ENCODE data around the gene TMC6.
"Not testable (repeated sequence)": the region's sequence is repeated elsewhere in the genome, so short reads cannot be mapped to it uniquely, and the experiment has no call there.

The TMC6 gene

DNA sequence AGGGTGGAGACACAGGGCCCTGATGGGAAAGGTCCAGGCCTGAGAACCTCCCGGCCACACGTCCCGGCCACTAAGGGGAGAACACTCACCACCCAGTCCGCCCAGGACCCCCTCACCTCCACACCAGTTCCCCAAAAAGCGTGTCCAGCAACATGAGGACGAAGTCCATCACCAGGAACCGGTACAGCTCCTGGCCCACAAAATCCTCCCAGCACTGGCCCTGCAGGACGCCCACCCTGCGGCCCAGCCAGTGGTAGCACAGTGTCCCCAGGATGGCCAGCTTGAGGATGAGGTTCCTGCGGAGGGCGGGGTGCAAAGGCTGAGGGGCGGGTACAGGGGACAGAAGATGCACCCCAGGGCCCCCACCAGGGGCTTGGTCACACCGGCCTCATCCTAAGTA is 8.0 kb downstream of the TMC6 start:
- no peak overlapping the region for H3K4me3 ChIP-seq (ENCODE audit: control insufficient read depth, low read depth, low read length)
- no peak for DNase-seq (ENCODE audit: low read depth)
- TF ChIP-seq, protein P1, sequence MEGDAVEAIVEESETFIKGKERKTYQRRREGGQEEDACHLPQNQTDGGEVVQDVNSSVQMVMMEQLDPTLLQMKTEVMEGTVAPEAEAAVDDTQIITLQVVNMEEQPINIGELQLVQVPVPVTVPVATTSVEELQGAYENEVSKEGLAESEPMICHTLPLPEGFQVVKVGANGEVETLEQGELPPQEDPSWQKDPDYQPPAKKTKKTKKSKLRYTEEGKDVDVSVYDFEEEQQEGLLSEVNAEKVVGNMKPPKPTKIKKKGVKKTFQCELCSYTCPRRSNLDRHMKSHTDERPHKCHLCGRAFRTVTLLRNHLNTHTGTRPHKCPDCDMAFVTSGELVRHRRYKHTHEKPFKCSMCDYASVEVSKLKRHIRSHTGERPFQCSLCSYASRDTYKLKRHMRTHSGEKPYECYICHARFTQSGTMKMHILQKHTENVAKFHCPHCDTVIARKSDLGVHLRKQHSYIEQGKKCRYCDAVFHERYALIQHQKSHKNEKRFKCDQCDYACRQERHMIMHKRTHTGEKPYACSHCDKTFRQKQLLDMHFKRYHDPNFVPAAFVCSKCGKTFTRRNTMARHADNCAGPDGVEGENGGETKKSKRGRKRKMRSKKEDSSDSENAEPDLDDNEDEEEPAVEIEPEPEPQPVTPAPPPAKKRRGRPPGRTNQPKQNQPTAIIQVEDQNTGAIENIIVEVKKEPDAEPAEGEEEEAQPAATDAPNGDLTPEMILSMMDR (conservative IDR thresholded peaks at IDR 0.05; ENCODE audit: control insufficient read depth, insufficient read depth, low read depth, low read length) = no peak

DNA sequence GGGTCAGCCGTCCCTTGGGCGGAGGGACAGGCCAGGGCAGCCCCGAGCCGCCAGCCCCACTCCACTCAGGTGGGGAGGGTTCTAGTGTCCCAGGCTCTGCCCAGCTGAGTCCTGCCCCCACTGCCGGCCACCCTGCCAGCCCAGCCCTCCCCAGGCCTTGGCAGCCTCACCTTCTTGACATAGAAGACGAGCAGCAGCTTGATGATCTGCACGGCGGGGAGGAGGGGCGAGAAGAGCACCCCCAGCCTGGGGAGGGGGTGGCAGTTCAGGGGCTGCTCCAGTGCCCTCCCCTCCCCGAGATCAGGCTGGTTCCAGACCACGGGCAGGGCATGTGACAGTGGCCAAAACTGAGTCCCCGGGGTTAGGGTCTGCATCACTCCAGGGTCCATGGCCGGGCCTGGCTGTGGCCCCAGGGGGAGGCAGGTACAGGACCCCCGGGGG is 9.7 kb downstream of the TMC6 start:
- DNase-seq (ENCODE audit: low read depth) = no peak
- TF ChIP-seq, protein P1 (conservative IDR thresholded peaks at IDR 0.05; ENCODE audit: control insufficient read depth, insufficient read depth, low read depth, low read length) = no peak
- no peak overlapping the region for H3K4me3 ChIP-seq (ENCODE audit: control insufficient read depth, low read depth, low read length)

DNA sequence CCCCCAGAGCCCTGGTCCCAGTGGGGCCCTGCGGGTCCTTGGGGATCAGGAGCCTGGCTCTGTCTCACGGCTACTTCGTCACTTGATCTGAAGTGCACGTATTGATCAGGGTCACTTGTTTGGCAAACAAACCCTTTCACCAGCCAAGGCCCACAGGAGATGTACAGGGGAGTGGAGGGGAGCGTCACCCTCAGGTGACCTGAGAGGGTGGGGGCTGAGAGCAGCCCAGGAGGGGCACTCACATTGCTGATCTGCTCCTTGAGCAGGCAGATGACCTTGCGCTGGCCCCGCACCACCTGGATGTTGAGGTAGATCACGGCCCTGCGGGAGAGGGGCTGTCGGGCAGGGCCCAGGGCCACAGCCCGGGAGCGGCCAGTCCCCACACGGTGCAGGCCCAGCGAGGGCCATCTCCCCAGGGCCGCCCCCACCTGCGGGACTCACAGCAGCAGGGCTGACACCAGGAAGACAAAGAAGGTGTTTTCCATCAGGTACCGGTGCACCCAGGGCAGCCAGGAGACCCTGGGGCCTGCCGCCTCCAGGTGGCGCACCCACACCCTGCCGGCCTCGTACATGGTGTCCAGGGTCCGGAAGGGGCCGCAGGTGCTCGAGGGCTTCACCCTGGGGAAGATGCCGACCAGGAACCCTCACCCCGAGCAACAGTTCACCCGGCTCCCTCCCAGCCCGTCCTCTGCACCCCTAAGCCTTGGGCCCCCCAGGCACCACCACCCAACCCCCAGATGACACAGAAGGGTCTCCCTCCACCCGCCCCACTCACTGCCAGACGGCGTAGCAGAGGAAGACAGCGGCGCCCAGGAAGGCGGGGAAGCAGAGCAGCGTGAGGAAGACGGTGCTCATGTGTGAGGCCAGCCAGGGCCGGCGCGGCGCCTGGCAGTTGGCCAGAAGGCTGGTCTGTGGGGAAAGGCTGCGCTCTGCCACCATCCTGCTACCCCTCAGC is 11.3 kb downstream of the TMC6 start:
- TF ChIP-seq, protein P1 (conservative IDR thresholded peaks at IDR 0.05; ENCODE audit: control insufficient read depth, insufficient read depth, low read depth, low read length) = no peak
- DNase-seq (ENCODE audit: low read depth) = no peak
- no peak overlapping the region for H3K4me3 ChIP-seq (ENCODE audit: control insufficient read depth, low read depth, low read length)

DNA sequence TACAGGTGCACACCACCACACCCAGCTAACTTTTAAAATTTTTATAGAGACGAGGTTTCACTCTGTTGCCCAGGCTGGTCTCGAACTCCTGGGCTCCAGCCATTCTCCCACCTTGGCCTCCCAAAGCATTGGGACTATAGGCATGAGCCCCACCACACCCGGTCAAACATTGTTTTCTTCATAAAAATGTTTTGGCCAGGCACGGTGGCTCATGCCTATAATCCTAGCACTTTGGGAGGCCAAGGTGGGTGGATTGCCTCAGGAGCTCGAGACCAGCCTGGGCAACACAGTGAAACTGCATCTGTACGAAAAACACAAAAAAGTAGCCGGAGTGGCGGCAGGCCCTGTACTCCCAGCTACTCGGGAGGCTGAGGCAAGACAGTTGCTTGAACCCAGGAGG is 12.1 kb downstream of the TMC6 start:
- TF ChIP-seq, protein P1 (conservative IDR thresholded peaks at IDR 0.05; ENCODE audit: control insufficient read depth, insufficient read depth, low read depth, low read length) = no peak
- DNase-seq (ENCODE audit: low read depth) = no peak
- no peak overlapping the region for H3K4me3 ChIP-seq (ENCODE audit: control insufficient read depth, low read depth, low read length)

DNA sequence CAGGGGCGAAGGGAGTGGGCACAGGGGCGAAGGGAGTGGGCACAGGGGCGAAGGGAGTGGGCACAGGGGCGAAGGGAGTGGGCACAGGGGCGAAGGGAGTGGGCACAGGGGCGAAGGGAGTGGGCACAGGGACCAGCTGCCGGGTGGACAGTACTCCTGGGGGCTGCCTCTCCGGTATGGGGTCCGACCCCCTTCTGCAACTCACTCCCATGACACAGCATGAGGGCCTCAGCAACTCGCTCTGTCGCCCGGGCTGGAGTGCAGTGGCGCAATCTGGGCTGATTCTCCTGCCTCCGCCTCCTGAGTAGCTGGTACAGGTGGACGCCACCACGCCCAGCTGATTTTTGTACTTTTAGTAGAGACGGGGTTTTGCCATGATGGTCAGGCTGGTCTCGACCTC is 12.8 kb downstream of the TMC6 start:
- not testable (repeated sequence) for H3K4me3 ChIP-seq (ENCODE audit: control insufficient read depth, low read depth, low read length); DNase-seq (ENCODE audit: low read depth)

DNA sequence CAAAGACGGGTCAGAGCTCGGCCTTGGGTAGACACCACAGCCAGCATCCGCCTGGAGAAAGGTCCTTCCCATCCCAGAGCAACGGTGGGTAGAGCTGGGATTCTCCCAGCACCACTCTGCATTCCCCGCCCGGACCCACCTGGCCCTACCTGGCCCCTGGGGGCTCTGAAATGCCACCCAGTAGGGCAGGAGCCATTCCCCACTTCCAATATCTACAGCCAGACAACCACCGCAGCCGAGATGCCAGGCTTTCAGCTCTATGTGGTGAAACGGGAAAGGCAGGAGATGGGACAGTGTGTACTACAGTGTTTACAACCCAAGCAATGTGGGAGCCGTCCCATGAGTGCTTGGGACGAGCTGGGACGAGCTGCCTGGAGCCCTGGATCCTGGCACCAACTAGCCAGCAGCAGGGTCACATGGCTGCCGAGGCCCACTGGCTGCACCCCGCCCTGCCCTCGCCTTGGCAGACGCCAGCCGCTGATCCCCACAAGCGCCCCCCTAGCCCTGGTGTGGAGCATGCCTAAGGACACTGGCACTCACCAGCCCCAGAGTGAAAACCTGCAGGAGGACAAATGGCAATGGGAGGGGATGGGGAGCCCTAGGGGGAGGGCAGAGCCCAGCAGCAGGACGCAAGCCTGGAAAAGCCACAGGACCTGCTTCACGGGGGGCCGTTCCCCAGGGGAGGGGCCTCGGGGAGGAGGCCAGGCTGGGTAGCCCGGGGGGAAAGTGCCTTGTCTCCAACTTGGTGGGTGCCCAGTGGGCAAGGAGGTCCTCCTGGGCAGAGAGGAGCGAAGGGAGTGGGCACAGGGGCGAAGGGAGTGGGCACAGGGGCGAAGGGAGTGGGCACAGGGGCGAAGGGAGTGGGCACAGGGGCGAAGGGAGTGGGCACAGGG is 13.5 kb downstream of the TMC6 start:
- TF ChIP-seq, protein P1 (conservative IDR thresholded peaks at IDR 0.05; ENCODE audit: control insufficient read depth, insufficient read depth, low read depth, low read length) = no peak
- no peak for DNase-seq (ENCODE audit: low read depth)
- no peak overlapping the region for H3K4me3 ChIP-seq (ENCODE audit: control insufficient read depth, low read depth, low read length)
